NCI-H345 (cell line): ENCODE data around the gene MAP3K13.

ENCODE experiments used
- DNase-seq: peaks from one replicate; lab custom pipeline; 2025; lab: John Stamatoyannopoulos, UW

Gene MAP3K13

GRCh38 chr3:185508335-185508991, 145.5 kb downstream of the MAP3K13 start:
- no peak for DNase-seq

- no peak for DNase-seq
Observed at GRCh38 chr3:185511711-185512110, 148.8 kb downstream of the MAP3K13 start.

GRCh38 chr3:185517387-185518130, 154.6 kb downstream of the MAP3K13 start:
- DNase-seq, result no peak

- DNase-seq, result no peak
Observed at GRCh38 chr3:185519021-185519420, 156.1 kb downstream of the MAP3K13 start.

GRCh38 chr3:185521349-185522138, 158.6 kb downstream of the MAP3K13 start:
- DNase-seq, result no peak

GRCh38 chr3:185526349-185526951, 163.5 kb downstream of the MAP3K13 start:
- DNase-seq, result no peak

GRCh38 chr3:185527364-185527763, 164.4 kb downstream of the MAP3K13 start:
- DNase-seq, result no peak

GRCh38 chr3:185528532-185528931, 165.6 kb downstream of the MAP3K13 start:
- no peak for DNase-seq

GRCh38 chr3:185530856-185531255, 167.9 kb downstream of the MAP3K13 start:
- DNase-seq, result no peak

- DNase-seq, result no peak
Observed at GRCh38 chr3:185532901-185533300, 170.0 kb downstream of the MAP3K13 start.

- DNase-seq, result no peak
Observed at GRCh38 chr3:185534511-185534910, 171.6 kb downstream of the MAP3K13 start.

GRCh38 chr3:185537369-185537970, 174.5 kb downstream of the MAP3K13 start:
- DNase-seq, result no peak
